Keratinocyte (primary cell): ENCODE measurements around the gene TSHZ3. TPM values are rescaled to one million over a fixed set of nuclear protein-coding genes. Genes with fewer than 3 reads are reported as not detected.

Experiments
- DNase-seq: peaks from one replicate; pipeline ENCODE4 v3.0.0-alpha.2; 2011; ENCODE audit warnings: low read depth, missing footprints, low spot score
- FAIRE-seq: peaks from 2 replicates; lab custom pipeline; 2011; peaks lifted over from hg19 to GRCh38; lab: Jason Lieb, UNC
- H2AFZ ChIP-seq: 2 replicates; pipeline ENCODE4 v1.6.0; 2012; ENCODE audit warnings: low read length, control low read depth, inconsistent platforms; ENCODE audit not compliant: control insufficient read depth
- H3K27ac ChIP-seq: 2 replicates; pipeline ENCODE4 v1.5.1; 2011; ENCODE audit warnings: low read length; ENCODE audit not compliant: control insufficient read depth, insufficient read depth
- H3K27me3 ChIP-seq: 3 replicates; pipeline ENCODE4 v1.6.0; 2011; ENCODE audit warnings: low read length; ENCODE audit not compliant: control insufficient read depth, insufficient read depth; ENCODE audit errors: extremely low read depth
- H3K36me3 ChIP-seq, 2 experiments: 2 replicates in 1 of 2; 3 replicates in 1 of 2; pipeline ENCODE4 v1.5.1; 2011; ENCODE audit warnings: low read length in 2 of 2, mild to moderate bottlenecking in 1 of 2; ENCODE audit not compliant: control insufficient read depth in 2 of 2, insufficient read depth in 2 of 2; ENCODE audit errors: extremely low read depth in 1 of 2
- H3K4me1 ChIP-seq: 3 replicates; pipeline ENCODE4 v1.5.1; 2011; ENCODE audit warnings: low read length; ENCODE audit not compliant: control insufficient read depth, insufficient read depth; ENCODE audit errors: extremely low read depth
- H3K4me2 ChIP-seq: 3 replicates; pipeline ENCODE4 v1.6.0; 2011; ENCODE audit warnings: low read depth, low read length; ENCODE audit not compliant: control insufficient read depth, insufficient read depth; ENCODE audit errors: extremely low read depth
- H3K4me3 ChIP-seq, 3 experiments: fragments of 200-600 bp in 1 of 3; sonication (generic) in 1 of 3; 2 replicates in 2 of 3; 3 replicates in 1 of 3; pipeline ENCODE4 v1.5.1; 2011 to 2016; ENCODE audit warnings: low read length in 3 of 3, mild to moderate bottlenecking in 3 of 3, control low read depth in 2 of 3, inconsistent platforms in 1 of 3, low read depth in 1 of 3, mixed read lengths in 1 of 3, mixed run types in 1 of 3, moderate library complexity in 1 of 3; ENCODE audit not compliant: control insufficient read depth in 2 of 3, insufficient read depth in 2 of 3; ENCODE audit errors: extremely low read depth in 1 of 3
- H3K79me2 ChIP-seq: 2 replicates; pipeline ENCODE4 v1.6.0; 2012; ENCODE audit warnings: low read length; ENCODE audit not compliant: control insufficient read depth, insufficient read depth
- H3K9ac ChIP-seq: 3 replicates; pipeline ENCODE4 v1.6.0; 2011; ENCODE audit warnings: low read length; ENCODE audit not compliant: control insufficient read depth, insufficient read depth; ENCODE audit errors: extremely low read depth
- H3K9me1 ChIP-seq: 3 replicates; pipeline ENCODE4 v1.6.0; 2011; ENCODE audit warnings: low read length; ENCODE audit not compliant: control insufficient read depth, insufficient read depth; ENCODE audit errors: extremely low read depth
- H3K9me3 ChIP-seq: 2 replicates; pipeline ENCODE4 v1.5.1; 2012; ENCODE audit warnings: low read depth, low read length; ENCODE audit not compliant: control insufficient read depth
- H4K20me1 ChIP-seq: 3 replicates; pipeline ENCODE4 v1.6.0; 2011; ENCODE audit warnings: low read length; ENCODE audit not compliant: control insufficient read depth, insufficient read depth; ENCODE audit errors: extremely low read depth
- EZH2 ChIP-seq: IDR thresholded peaks from one replicate; pipeline ENCODE4 v1.6.1; 2012; ENCODE audit warnings: inconsistent platforms, mild to moderate bottlenecking, low read length, moderate library complexity
- dilution Hi-C: fragments of 300-500 bp; cut with MboI; formaldehyde crosslinking; loops from one replicate; pipeline ENCODE4 v1.7.0; 2020; ENCODE audit warnings: low sequenced_read_pairs; ENCODE audit not compliant: extremely low pct_ligation_motif_present
- polyA plus RNA-seq, 5 experiments: library from polyadenylated mRNA; depleted of rRNA in 3 of 5; stranded (reverse) in 3 of 5; stranded (forward) in 1 of 5; unstranded in 1 of 5; fragments of >200 nt; gene quantifications; 1 replicate in 1 of 5; 2 replicates in 3 of 5; 3 replicates in 1 of 5; pipeline versions ENCODE4 v1.2.1 to v1.2.3, GENCODE V29; 2011 to 2012; ENCODE audit warnings: missing spikeins in 2 of 5, low read depth in 1 of 5, low replicate concordance in 1 of 5
- TF ChIP-seq, protein P1 (sequence below), 3 experiments: IDR thresholded peaks in 1 of 3; conservative IDR thresholded peaks in 1 of 3; optimal IDR thresholded peaks in 1 of 3; 2 replicates in 2 of 3; 3 replicates in 1 of 3; pipeline versions ENCODE3 to v1.5.1; 2011; ENCODE audit warnings: low read length in 3 of 3, mild to moderate bottlenecking in 3 of 3, moderate library complexity in 2 of 3, control low read depth in 1 of 3, inconsistent platforms in 1 of 3; ENCODE audit not compliant: insufficient read depth in 2 of 3; ENCODE audit errors: extremely low read depth in 1 of 3

The TSHZ3 gene
- polyA plus RNA-seq, 1 donor (not counting 4 experiments of a cell fraction or from before 2014, with no cell fraction given), result 3.6 TPM

GRCh38 chr19:31339411-31339810 lies 9.8 kb downstream of the TSHZ3 start:
- dilution Hi-C loops, result no loop called here
- FAIRE-seq (no peak), DNase-seq (no peak)
- Histone ChIP-seq H3K4me3 (peak overlapping the region in 2 of 3 experiments; percentile 7 to 18), H3K4me2 (peak overlapping the region; percentile 75), H3K4me1 (peaks cover 29% of the 10 kb centered on the region), H3K79me2 (peaks cover 19% of the 10 kb centered on the region), H3K9me1 (no peaks in the 10 kb centered on the region), H3K36me3 (peaks cover 0 to 3% of the 10 kb centered on the region in 2 experiments), H3K9me3 (no peaks in the 10 kb centered on the region), H2AFZ (no peak overlapping the region), H3K27me3 (no peaks in the 10 kb centered on the region), H3K27ac (no peak overlapping the region), H3K9ac (peak overlapping the region; percentile 11), H4K20me1 (no peaks in the 10 kb centered on the region)
- TF ChIP-seq, protein P1, sequence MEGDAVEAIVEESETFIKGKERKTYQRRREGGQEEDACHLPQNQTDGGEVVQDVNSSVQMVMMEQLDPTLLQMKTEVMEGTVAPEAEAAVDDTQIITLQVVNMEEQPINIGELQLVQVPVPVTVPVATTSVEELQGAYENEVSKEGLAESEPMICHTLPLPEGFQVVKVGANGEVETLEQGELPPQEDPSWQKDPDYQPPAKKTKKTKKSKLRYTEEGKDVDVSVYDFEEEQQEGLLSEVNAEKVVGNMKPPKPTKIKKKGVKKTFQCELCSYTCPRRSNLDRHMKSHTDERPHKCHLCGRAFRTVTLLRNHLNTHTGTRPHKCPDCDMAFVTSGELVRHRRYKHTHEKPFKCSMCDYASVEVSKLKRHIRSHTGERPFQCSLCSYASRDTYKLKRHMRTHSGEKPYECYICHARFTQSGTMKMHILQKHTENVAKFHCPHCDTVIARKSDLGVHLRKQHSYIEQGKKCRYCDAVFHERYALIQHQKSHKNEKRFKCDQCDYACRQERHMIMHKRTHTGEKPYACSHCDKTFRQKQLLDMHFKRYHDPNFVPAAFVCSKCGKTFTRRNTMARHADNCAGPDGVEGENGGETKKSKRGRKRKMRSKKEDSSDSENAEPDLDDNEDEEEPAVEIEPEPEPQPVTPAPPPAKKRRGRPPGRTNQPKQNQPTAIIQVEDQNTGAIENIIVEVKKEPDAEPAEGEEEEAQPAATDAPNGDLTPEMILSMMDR (optimal IDR thresholded peaks at IDR 0.05 in 1 of 3, IDR thresholded peaks at IDR 0.05 in 1 of 3, conservative IDR thresholded peaks at IDR 0.05 in 1 of 3; ENCODE audit: extremely low read depth in 1 of 3, insufficient read depth in 2 of 3, low read length in 3 of 3), result no peak
- TF ChIP-seq EZH2, result no peak

GRCh38 chr19:31338069-31338776 lies 11.0 kb downstream of the TSHZ3 start:
- Histone ChIP-seq H3K4me3 (no peak overlapping the region), H4K20me1 (no peaks in the 10 kb centered on the region), H3K9me3 (no peaks in the 10 kb centered on the region), H3K9me1 (no peaks in the 10 kb centered on the region), H3K79me2 (peaks cover 23% of the 10 kb centered on the region), H3K9ac (no peak overlapping the region), H3K36me3 (peaks cover 0 to 3% of the 10 kb centered on the region in 2 experiments), H3K4me1 (peaks cover 41% of the 10 kb centered on the region), H3K4me2 (no peak overlapping the region), H3K27ac (no peak overlapping the region), H2AFZ (no peak overlapping the region), H3K27me3 (no peaks in the 10 kb centered on the region)
- FAIRE-seq (no peak), DNase-seq (no peak)
- dilution Hi-C loops, result no loop called here
- TF ChIP-seq, protein P1 (optimal IDR thresholded peaks at IDR 0.05 in 1 of 3, IDR thresholded peaks at IDR 0.05 in 1 of 3, conservative IDR thresholded peaks at IDR 0.05 in 1 of 3; ENCODE audit: extremely low read depth in 1 of 3, insufficient read depth in 2 of 3, low read length in 3 of 3), result peak; percentile 35 to 44 (median 44)
- TF ChIP-seq EZH2, result no peak
